NCI-H748 treated with DMSO at 0.1 percent for 48 hours (cell line): Measurements from ENCODE around the gene CDK14.
"Not testable (repeated sequence)": the region's sequence is repeated elsewhere in the genome, so short reads cannot be mapped to it uniquely, and the experiment has no call there.

Experiments
- DNase-seq: peaks from one replicate; lab custom pipeline; 2025; lab: John Stamatoyannopoulos, UW

CDK14 gene

DNA sequence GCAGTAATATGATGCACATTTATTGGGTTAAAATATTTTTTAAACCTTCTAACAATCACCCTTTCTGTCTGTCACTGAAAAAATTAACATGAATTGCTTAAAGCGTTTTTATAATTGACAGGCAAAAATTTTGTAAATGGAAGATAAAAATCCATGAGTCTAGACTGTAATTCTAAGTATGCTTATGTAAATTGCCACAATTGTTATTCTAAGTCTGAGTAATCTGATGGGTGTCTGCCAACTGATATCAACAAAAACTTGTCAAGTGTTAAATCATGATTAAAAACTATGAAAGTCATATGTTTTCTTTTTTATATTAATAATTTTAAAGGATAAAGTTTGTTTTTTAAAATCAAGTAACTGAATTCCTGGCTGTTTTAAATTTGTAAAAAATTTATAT lies 208.2 kb downstream of the CDK14 start:
- no peak for DNase-seq

DNA sequence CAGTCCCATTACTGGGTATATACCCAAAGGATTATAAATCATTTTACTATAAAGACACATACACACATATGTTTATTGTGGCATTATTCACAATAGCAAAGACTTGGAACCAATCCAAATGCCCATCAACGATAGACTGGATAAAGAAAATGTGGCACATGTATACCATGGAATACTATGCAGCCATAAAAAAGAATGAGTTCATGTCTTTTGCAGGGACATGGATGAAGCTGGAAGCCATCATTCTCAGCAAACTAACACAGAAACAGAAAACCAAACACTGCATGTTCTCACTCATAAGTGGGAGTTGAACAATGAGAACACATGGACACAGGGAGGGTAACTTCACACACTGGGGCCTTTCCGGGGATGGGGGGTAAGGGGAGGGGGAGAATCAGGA lies 219.4 kb downstream of the CDK14 start:
- DNase-seq: not testable (repeated sequence)

DNA sequence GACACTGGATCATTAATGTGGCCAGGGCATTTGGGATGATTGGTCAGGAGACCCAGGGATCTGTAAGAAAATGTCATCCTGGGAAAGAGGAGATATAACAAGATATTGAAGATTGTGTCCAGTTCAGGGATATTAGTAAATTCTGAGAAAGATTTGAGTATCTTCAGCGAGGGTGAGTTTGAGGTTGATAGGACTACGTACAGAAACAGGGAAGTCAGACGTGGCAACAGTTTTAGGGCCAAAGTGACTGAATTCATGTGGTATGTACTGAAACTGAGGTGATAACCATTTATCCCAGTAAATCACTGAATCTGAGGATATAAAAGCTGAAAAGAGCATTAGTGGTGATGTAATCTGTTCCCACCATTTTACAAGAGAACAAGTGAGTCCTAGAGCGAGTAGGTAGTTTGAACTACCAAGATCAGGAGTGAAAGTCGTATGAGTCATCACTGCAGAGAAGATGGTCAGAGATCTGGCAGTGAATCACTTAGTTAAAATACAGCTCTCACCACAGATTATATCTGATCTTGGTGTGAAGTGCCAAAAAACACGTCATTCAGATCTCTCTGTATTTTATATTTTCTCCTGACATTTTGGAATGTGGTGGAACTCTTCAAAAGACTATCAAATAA lies 220.5 kb downstream of the CDK14 start:
- DNase-seq: no peak

DNA sequence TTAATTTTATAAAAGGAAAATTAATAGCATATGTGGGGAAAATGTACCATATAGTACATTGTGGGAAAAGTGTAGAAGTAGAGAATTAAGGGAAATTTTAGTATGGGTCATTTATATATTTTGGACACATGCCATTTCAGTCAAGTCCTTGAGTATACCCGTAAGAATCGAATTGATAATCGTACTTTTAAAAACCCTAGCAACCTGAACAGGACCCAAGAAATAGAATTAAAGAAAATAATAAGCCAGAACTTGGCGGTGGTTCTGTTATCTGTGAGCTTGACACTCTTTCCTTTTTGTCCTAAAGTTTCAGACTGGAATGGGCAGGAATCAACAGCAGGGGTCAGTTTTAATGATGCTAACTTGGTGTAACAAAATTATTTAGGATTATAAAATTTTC lies 221.0 kb downstream of the CDK14 start:
- DNase-seq: no peak

DNA sequence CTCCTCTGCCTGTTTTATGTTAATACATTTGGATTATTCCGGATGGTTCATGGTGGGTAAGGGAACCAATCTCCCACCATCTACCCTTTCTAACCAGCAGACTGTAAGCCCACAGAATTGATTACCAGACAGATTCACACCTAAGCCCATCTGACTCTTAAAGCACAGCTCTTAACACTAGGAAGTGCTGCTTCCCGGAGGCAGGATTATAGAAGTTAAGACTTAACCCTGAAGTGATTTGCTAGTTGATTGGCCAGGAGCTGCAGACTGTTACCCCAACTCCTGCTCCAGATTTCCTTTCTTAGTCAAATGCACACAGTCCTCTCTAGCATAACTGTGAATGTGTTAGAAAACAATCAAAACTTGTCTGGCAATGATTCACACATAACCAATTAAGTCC lies 221.7 kb downstream of the CDK14 start:
- DNase-seq: no peak

DNA sequence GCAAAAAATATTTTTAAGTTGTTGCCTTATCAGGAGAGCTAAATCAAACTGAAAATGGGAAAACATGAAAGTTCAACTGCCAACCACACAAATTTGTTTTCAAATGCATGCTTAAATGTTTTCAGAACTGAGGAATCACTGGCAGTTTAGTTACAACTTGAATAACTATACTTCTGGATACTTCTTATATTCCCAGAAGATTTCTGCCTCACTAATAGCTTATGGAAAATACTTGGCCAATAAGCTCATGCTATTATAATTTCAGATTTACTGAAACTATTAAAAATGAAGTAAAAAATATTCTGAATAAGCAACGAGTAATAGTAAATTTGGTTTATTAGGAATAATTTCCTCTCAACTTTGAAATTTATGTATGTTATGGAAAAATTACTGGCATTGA lies 222.2 kb downstream of the CDK14 start:
- DNase-seq: no peak

DNA sequence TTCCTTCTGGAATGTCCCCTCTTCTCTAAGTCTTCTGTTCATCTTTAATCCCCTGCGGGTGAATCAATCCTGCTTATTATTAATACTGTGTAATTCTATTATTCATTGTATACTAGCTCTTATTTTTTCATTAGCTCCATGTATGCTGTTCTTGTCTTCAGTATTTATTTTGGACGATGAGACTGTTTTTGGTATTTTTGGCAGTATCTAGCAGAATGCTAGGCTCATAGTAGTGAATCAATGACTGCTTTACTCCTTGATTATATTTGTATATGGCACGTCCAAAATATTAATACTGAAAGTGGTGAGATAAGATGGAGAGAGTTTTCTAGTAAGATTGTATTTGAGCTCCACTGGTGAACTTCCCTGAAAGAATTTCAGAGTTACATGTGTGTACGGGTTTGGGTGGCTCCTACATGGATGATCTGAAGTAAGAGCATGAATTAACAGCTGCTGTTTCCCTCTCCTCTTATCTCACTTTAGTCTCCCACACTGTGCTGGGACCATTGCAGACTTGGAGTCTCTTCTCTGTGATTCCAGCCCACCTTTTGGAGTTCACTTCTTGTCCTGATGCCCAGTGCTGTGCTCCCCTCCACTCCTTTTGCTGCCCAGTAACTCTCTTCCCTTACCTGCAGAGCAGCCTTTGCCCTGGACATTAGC lies 226.0 kb downstream of the CDK14 start:
- DNase-seq: no peak

DNA sequence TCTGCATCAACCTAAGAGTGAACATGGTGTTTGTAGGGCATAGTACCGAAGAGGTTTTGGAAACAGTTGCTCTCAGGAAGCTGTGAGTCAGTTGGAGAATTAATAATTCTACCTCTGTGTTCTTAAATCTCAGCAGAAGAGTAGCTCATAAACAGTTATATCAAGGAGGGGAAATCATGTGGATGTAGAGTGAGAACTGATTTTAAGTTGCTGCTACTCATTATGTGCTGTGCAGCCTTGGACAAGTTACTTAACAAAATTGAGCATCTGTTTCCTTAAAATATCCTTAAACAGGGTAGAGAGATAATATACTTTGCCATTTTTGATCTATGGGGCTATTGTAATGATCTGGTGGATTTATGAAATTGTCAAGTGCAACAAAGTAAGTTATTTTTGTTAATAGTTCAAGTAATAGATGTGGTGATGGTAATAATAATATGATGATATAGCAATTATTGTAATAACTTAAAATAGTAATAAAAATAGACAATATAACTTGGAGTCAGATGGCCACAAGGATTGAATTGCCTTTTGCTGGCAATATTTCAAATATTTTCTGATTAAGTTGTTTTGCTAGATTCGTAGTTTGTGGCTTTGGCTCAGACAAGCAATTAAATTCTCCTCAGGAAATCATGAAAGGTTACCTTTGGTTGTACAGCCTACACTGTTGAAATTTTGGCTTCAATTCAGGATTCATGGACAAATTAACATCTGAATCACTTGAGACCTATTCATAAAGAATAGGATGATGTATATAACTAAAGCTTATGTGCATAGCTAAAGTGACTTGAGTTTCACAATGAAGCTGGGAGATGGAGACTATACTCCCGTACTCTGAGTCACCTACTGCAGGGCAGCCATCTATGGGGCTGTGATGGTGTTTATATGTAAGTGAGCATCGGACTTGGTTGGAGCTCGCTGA lies 228.5 kb downstream of the CDK14 start:
- DNase-seq: no peak

DNA sequence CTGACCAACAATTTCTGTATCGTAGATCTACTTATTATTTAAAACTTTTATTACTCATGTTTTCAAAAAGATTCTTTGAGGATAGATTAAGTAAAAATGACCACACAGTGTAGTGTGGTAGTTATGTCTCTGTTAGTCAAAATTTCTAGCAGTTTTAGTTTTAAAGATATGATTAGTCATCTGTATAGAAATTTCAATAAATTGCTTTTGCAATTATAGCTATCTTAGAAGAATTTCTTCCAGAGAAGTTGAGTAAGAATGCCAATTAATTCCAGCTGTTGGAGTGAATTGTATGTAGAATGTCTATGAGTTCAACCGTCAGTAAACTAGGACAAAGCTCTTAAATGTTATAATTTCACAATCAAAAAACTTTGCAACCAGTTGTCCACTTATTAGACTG lies 229.7 kb downstream of the CDK14 start:
- no peak for DNase-seq

DNA sequence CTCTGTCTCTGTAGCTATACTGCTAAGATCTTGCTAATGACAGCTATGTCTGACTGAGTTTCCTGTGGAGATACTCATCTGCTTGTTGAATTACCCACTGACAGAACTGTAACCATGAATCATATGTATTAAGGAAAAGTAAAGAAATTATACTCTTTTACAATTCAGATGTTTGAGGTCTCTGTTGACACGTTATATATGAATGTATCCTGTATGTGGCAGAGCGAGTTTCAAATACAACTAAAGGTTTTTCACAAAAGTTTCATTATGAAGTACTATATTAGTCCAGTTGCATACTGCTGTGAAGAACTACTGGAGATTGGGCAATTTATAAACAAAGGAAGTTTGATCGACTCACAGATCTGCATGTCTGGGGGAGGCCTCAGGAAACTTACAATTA lies 232.5 kb downstream of the CDK14 start:
- DNase-seq: no peak

DNA sequence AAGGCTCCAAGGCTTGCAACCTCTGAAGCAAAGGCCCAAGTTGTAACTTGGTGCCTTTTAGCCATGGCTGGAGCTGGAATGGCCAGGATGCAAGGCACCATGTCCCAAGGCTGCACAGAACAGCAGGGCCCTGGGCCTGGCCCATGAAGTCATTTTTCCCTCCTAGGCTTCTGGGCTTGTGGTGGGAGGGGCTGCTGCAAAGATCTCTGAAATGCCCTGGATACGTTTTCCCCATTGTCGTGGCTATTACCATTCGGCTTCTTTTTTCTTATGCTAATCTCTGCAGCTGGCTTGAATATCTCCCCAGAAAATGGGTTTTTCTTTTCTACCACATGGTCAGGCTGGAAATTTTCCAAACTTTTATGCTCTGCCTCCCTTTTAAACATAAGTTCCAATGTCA lies 234.2 kb downstream of the CDK14 start:
- DNase-seq: no peak

DNA sequence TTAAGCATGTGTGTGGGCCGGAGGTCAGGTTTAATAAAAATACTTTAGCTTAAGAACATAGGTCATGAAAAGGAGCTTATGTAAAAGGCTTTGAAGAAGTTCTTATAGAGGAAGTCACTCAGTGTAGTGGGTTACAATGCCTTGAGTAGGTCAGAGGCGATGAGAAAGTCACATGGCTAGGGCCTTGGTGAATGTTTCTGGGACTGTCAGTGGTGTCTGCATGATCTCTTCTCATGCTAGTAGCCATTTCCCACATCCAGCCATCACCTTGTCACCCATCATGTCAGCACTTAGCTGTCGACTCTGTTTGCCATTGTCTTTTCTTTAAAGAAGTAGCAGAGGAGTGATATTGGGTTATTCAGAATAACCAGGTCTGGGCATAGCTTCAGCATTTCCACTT lies 236.6 kb downstream of the CDK14 start:
- no peak for DNase-seq

DNA sequence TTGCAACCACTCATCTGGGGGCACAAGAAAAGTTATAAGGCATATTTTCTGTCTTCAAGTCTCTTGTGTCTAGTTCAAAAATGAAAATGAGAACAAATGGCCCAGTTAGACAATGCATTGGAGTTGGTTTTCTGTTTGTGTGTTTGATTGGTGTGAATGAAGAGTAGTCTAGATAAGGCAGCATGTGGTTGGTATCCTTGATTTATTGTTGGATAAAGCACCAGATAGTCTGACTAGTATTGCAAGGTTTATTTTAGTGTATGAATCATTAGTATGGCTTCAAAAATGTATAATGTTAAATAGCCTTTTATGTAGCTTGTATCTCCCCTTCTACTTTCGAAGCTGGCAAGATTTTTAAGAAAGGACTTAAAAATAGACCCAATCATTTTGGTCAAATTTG lies 237.3 kb downstream of the CDK14 start:
- no peak for DNase-seq

DNA sequence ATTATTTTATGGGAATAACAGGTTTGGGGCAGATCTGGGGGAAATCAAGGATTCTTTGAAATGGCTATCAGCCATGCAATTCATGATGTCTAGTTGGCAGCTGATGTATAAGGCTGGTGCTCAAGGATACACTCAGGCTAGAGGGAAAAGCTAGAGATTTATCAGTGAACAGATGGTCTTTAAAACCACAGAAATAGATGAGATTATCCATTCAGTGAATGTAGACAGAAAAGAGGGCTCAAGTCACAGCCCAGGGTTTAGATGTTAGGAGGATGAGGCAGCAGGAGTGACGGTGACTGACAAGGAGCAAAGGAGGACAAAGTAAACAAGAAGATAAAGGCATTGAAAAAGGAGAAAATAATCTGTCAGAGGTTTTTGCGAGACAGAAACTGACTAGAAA lies 238.7 kb downstream of the CDK14 start:
- DNase-seq: no peak

DNA sequence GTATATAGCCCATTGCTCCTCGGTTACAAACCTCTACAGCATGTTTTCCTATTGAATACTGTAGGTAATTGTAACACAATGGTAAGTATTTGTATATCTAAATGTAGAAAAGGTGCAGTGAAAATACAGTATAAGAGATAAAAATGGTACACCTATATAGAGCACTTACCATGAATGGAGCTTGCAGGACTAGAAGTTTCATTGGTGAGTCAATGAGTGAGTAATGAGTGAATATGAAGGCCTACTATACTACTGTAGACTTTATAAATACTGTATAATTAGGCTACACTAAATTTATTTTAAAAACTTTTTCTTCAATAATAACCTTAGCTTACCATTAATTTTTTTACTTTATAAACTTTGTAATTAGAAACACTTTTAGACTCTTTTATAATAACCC lies 239.7 kb downstream of the CDK14 start:
- DNase-seq: no peak

DNA sequence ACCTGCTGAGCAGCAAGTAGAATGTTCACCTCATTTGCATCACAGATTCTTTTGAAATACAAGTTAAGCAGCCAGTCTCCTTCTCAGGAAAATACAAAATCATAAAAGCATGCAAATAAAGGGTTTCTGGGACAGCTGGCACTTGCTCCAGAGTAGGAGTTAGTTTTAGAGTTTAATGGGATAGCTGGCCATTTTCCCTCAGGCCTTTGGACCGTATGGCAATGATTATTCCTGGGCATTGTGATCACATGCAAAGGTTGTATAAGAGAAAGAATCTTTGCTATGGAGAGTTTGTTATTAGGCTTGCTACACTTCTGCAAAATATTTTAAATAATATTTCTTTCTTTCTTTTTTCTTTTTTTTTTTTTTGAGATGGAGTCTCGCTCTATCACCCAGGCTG lies 240.8 kb downstream of the CDK14 start:
- no peak for DNase-seq

DNA sequence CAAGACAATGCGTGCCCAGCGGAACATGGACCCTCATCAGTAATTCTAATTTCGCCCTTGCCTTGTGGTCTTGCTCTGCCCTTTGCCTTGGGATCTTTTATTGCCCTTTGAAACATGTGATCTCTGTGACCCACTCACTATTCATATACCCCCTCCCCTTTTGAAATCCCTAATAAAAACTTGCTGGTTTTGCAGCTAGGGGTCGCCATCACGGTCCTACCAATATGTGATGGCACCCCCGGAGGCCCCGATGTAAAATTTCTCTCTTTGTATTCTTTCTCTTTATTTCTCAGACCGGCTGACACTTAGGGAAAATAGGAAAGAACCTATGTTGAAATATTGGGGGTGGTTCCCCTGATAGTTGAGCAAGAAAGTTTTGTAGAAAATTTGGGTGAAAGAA lies 242.7 kb downstream of the CDK14 start:
- no peak for DNase-seq

DNA sequence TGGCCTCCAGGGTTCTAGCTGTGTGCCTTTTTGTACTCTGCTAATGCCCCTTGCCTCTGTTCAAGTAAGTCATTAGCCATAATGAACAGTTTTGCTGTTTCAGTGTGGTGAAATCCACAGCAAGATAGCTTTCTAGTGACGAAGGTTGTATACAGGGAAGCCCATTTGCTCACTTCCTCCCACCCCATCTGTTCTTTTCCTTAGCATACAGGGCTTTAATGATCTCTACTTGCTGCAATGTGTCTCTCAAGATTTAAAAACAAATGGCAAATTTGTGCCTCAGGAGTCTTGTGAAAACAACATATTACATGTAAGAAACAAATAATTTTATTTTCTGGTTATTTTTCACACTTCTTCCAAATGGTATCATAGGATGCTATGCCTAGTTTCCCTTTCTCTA lies 243.2 kb downstream of the CDK14 start:
- DNase-seq: no peak

DNA sequence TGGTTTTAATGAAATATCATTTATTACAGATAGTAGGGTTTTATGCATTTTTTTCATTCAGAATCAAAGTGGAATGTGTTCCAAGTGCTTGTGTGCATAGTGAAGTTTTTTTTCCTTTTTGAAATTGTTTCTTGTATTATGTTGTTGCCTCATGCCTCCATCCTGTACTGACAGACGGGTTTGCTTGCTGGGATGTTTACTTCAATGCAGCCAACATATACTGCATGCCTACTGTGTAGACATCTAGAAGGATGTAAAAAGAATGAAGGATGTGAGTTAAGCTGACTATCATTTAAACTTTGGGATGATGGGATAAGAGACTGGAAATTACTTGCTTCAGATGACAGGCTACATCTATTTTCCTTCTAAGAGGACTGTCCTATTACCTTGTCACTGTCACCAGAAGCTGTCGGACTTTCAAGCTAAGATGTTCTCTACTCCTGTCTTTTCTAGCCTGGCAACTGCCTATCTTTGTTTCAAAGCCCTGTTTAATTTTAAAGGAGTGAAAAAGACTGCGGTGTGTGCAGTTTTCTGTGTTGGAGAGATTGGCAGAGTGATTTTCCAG lies 243.7 kb downstream of the CDK14 start:
- DNase-seq: no peak

DNA sequence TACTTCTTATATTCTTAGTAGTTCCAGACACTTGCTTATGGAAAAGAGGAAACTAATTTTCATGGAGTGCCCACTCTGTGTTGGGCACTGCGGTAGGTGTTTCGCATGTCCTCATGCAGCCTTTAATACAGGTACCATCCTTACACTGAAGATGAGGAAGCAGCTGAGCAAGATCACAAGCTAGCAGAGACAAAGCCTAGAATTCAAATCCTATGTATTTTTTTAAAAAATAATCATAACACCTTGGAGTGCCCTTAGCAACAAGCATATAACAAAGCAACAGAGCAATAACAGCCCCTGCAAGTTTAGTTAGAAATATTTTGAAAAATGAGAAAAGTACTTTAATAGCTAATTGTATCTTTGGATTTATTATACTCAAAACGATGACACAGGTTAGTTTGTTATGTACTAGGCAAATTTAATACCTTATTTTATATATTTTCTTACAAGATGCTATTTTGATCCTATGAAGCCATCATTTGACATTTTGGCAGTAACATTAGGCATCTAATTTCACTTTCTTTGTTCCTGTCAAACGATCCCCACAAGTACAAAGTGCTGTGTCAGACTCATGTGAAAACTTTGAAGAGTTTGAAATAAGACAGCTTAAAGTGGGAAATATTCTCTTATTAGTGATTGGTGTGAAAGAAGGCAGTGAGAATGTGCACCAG lies 245.8 kb downstream of the CDK14 start:
- DNase-seq: no peak

DNA sequence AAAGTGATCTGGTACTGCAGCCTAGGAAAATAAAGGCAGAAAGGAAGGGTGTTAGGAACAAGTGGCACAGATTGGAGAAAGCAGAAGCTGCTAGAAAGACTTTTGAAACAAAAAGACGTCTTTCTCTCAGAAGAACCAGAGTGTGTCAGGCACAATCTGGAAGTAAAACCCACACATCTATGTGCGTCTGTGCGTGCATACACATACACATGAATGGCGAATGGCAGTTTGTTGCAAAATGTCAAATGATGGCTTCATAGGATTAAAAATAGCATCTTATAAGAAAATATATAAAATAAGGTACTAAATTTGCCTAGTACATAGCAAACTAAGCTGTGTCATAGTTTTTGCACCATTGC lies 246.3 kb downstream of the CDK14 start:
- DNase-seq: no peak

DNA sequence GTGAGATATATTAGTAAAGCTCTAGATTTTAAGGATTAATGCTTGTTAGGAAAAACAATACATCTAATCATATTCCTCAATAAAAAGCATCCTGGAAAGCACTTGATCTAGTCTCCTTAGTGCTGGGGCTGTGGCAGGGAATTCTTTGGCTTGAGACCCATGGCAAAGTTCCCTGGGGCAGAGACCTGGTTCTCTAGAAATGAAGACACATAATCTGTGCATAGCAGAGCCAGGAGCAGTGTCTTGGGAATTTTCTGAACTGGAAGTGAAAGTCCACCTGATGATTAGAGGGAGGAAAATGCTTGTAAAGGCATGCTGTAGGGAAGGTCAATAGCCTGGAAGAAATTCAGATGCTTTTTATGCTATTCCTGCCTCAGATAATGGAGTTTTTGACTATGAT lies 247.4 kb downstream of the CDK14 start:
- no peak for DNase-seq
